ENCODE measurements around the gene VAV2.

DNA sequence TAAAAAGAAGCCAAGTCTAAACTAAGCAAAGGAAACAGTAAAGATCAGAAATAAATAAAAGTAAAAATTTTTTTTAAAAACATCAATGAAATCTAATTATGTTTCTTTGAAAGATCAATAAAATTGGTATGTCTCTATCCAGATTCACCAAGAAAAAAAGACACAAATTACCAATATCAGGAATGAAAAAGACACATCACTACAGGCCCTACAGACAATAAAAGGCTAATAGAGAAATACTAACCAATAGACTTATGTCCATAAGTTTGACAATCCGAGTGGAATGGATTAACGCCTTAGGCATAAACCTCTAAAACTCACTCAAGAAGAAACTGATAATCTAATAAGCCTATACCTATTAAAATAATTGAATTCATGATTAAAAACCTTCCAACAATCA, 45.5 kb upstream of the VAV2 start:
- TF ChIP-seq REST (IDR thresholded peaks at IDR 0.05; ENCODE audit: low read depth) (no peak), TEAD4 (IDR thresholded peaks at IDR 0.05) (no peak), RAD21 (IDR thresholded peaks at IDR 0.05; ENCODE audit: low read depth) (no peak), EP300 (IDR thresholded peaks at IDR 0.05; ENCODE audit: borderline replicate concordance) (no peak), TAF1 (IDR thresholded peaks at IDR 0.05; ENCODE audit: low read depth) (no peak), MAX (IDR thresholded peaks at IDR 0.05) (no peak), CEBPB (IDR thresholded peaks at IDR 0.05) (no peak), NFIC (IDR thresholded peaks at IDR 0.05) (no peak), YY1 (IDR thresholded peaks at IDR 0.05; ENCODE audit: low read depth) (no peak)
